K562 (cell line): Measurements from ENCODE around the gene TKTL1. TPM values are rescaled to one million over a fixed set of nuclear protein-coding genes. Genes with fewer than 3 reads are reported as not detected.

Source experiments
- ATAC-seq: fragments of 200-7000 bp; cut with Tn5 transposase; 3 replicates; pipeline ENCODE4 v1.9.1; 2020; ENCODE audit warnings: moderate library complexity
- BruUV-seq: library from RNA; stranded (reverse); fragments of 400-500 nt; replicated peaks from 2 replicates; lab custom pipeline; 2021; lab: Mats Ljungman, UMichigan
- CTCF ChIA-PET: fragments of 300-600 bp; formaldehyde crosslinking; extraction: SDS; loops from one replicate; lab custom pipeline; 2021; ENCODE audit warnings: low intra/inter-chr PET ratio; lab: Yijun Ruan, JAX
- POLR2A ChIA-PET: fragments of 300-600, 350-650 bp; sonication (Branson Sonifier 250); formaldehyde crosslinking; extraction: SDS; loops from one replicate; lab custom pipeline; 2021; ENCODE audit warnings: antibody characterized with exemption, inconsistent platforms; lab: Yijun Ruan, JAX
- DNase-seq, 4 experiments: peaks; one replicate each; pipeline versions ENCODE4 v3.0.0 to v3.0.0-alpha.2; 2011 to 2018; ENCODE audit warnings: low spot score in 3 of 4, mixed read lengths in 3 of 4; ENCODE audit errors: extremely low read depth in 1 of 4
- FAIRE-seq: peaks from 2 replicates; lab custom pipeline; 2011; peaks lifted over from hg19 to GRCh38; lab: Jason Lieb, UNC
- H2AFZ ChIP-seq: 2 replicates; pipeline ENCODE4 v1.6.0; 2011; ENCODE audit warnings: low read depth, low read length, control low read depth, inconsistent platforms
- H3K27ac ChIP-seq: fragments of 200-600 bp; 3 replicates; pipeline ENCODE4 v1.8.0; 2011; ENCODE audit warnings: low read depth, mild to moderate bottlenecking, control low read depth, inconsistent platforms, low read length, moderate library complexity, mixed read lengths; ENCODE audit errors: extremely low read depth
- H3K27me3 ChIP-seq, 2 experiments: fragments of 300-600 bp in 1 of 2; 2 replicates in 1 of 2; 3 replicates in 1 of 2; pipeline versions ENCODE4 v1.6.0 to v1.8.0; 2011; ENCODE audit warnings: inconsistent platforms in 2 of 2, low read length in 2 of 2, mild to moderate bottlenecking in 1 of 2, mixed read lengths in 1 of 2, moderate library complexity in 1 of 2; ENCODE audit not compliant: control insufficient read depth in 2 of 2, insufficient read depth in 2 of 2
- H3K36me3 ChIP-seq: fragments of 300-600 bp; 3 replicates; pipeline ENCODE4 v1.8.0; 2011; ENCODE audit warnings: mild to moderate bottlenecking, low read length, inconsistent platforms; ENCODE audit not compliant: control insufficient read depth, insufficient read depth
- H3K4me1 ChIP-seq, 2 experiments: fragments of 200-600 bp in 1 of 2; replicated peaks in 1 of 2; 2 replicates in 1 of 2; 3 replicates in 1 of 2; pipeline versions ENCODE4 v1.5.1 to v1.8.0; 2011; ENCODE audit warnings: inconsistent platforms in 2 of 2, low read length in 2 of 2, mild to moderate bottlenecking in 1 of 2, mixed read lengths in 1 of 2, moderate library complexity in 1 of 2; ENCODE audit not compliant: control insufficient read depth in 2 of 2, insufficient read depth in 2 of 2
- H3K4me2 ChIP-seq: 2 replicates; pipeline ENCODE4 v1.6.1; 2011; ENCODE audit warnings: low read length, control low read depth, inconsistent platforms, mixed read lengths; ENCODE audit not compliant: insufficient read depth
- H3K4me3 ChIP-seq: fragments of 200-600 bp; sonication (generic), shearing (Covaris generic); 2 replicates; pipeline ENCODE4 v1.5.1; 2016; ENCODE audit warnings: control low read depth, inconsistent platforms
- H3K79me2 ChIP-seq: fragments of 200-600 bp; 3 replicates; pipeline ENCODE4 v1.8.0; 2011; ENCODE audit warnings: low read length, inconsistent platforms; ENCODE audit not compliant: control insufficient read depth, insufficient read depth
- H3K9ac ChIP-seq, 2 experiments: 2 replicates each; pipeline versions ENCODE4 v1.6.0 to v1.6.1; 2011; ENCODE audit warnings: low read depth in 2 of 2, low read length in 2 of 2, control low read depth in 1 of 2, inconsistent platforms in 1 of 2, mild to moderate bottlenecking in 1 of 2, mixed read lengths in 1 of 2; ENCODE audit not compliant: insufficient read depth in 1 of 2
- H3K9me1 ChIP-seq: one replicate; pipeline ENCODE4 v1.6.0; 2011; ENCODE audit warnings: inconsistent platforms, mild to moderate bottlenecking, low read length, moderate library complexity; ENCODE audit not compliant: control insufficient read depth, insufficient read depth
- H3K9me3 ChIP-seq: replicated peaks from 2 replicates; pipeline ENCODE4 v1.5.1; 2011; ENCODE audit warnings: low read depth, low read length, inconsistent platforms; ENCODE audit not compliant: control insufficient read depth, insufficient read depth
- H4K20me1 ChIP-seq: replicated peaks from 2 replicates; pipeline ENCODE4 v1.6.1; 2011; ENCODE audit warnings: low read length, inconsistent platforms, mixed read lengths; ENCODE audit not compliant: control insufficient read depth, insufficient read depth
- ATF1 ChIP-seq, 2 experiments: fragments of 450-650 bp in 1 of 2; IDR thresholded peaks; 2 replicates each; pipeline ENCODE4 v1.6.1; 2016; ENCODE audit warnings: missing compliant biosample characterization in 1 of 2, missing genetic modification characterization in 1 of 2
- FOXA1 ChIP-seq: fragments of 450-650 bp; IDR thresholded peaks from 2 replicates; pipeline ENCODE4 v1.6.1; 2016; ENCODE audit warnings: mild to moderate bottlenecking, borderline replicate concordance
- FOXA3 ChIP-seq, 2 experiments: fragments of 450-650 bp in 1 of 2; sonication (generic) in 1 of 2; formaldehyde crosslinking; IDR thresholded peaks in 1 of 2; conservative IDR thresholded peaks in 1 of 2; 2 replicates each; pipeline versions ENCODE4 v1.4.0 to v1.8.0; 2020 to 2022; ENCODE audit warnings: mild to moderate bottlenecking in 2 of 2, missing genetic modification reagents in 1 of 2
- GABPA ChIP-seq: fragments of 200-800 bp; sonication (Bioruptor generic); conservative IDR thresholded peaks from 2 replicates; pipeline ENCODE4 v1.6.1; 2016; ENCODE audit warnings: low read depth, missing genetic modification characterization, missing compliant biosample characterization
- HDGF ChIP-seq: fragments of 450-650 bp; IDR thresholded peaks from 2 replicates; pipeline ENCODE4 v1.6.1; 2016
- NR1H2 ChIP-seq: sonication (generic); formaldehyde crosslinking; IDR thresholded peaks from 2 replicates; pipeline ENCODE4 v1.4.0; 2020; ENCODE audit warnings: mild to moderate bottlenecking, missing genetic modification reagents
- POLR2G ChIP-seq: fragments of 200-400 bp; formaldehyde crosslinking; IDR thresholded peaks from 2 replicates; pipeline ENCODE4 v1.6.1; 2017; ENCODE audit warnings: low read depth, mild to moderate bottlenecking, antibody characterized with exemption, low read length, moderate library complexity
- ZBTB5 ChIP-seq: fragments of 450-650 bp; IDR thresholded peaks from 2 replicates; pipeline ENCODE4 v1.6.1; 2017; ENCODE audit warnings: antibody characterized with exemption
- WGBS: fragments of 100-300 bp; shearing (Covaris generic); methylation state at CpG from one replicate; pipeline ENCODE4 v1.1.6; 2016; ENCODE audit warnings: low coverage, mixed read lengths; ENCODE audit not compliant: insufficient coverage; ENCODE audit errors: missing lambda C conversion rate; 5-methylcytosine and 5-hydroxymethylcytosine counted together
- in situ Hi-C: fragments of 300-500 bp; cut with MboI; formaldehyde crosslinking; loops from 4 replicates; pipeline ENCODE4 v1.15.0; 2018; ENCODE audit warnings: inconsistent platforms, mixed read lengths
- intact Hi-C: fragments of 100-400 bp; cut with micrococcal nuclease; formaldehyde crosslinking; loops from 2 replicates; pipeline ENCODE4 v1.14.2; 2022
- polyA plus RNA-seq, 8 experiments: library from polyadenylated mRNA; depleted of rRNA in 4 of 8; stranded (reverse) in 5 of 8; unstranded in 3 of 8; fragments of >200 nt; fragmentation: Nextera tagmentation in 2 of 8; fragmentation: Illumina TruSeq in 1 of 8; extraction: Ambion mirVana in 2 of 8; extraction: Trizol in 1 of 8; gene quantifications; 2 replicates each; pipeline versions ENCODE4 v1.2.1 to v1.2.3, GENCODE V29; 2011 to 2014; ENCODE audit warnings: inconsistent platforms in 1 of 8, missing spikeins in 1 of 8
- total RNA-seq, 7 experiments: library from RNA; depleted of rRNA in 6 of 7; stranded (reverse); fragments of >200 nt in 6 of 7; fragmentation: Illumina TruSeq in 2 of 7; extraction: Trizol in 2 of 7; gene quantifications; 2 replicates each; pipeline versions ENCODE4 v1.2.1 to v1.2.3, GENCODE V29; 2011 to 2021; ENCODE audit warnings: low replicate concordance in 1 of 7

The TKTL1 gene
- total and polyA plus RNA-seq, 9 of the 15 experiments (the other 6 are each of a cell fraction or from before 2014, with no cell fraction given) = 0.18 to 0.71 (median 0.38) TPM

DNA sequence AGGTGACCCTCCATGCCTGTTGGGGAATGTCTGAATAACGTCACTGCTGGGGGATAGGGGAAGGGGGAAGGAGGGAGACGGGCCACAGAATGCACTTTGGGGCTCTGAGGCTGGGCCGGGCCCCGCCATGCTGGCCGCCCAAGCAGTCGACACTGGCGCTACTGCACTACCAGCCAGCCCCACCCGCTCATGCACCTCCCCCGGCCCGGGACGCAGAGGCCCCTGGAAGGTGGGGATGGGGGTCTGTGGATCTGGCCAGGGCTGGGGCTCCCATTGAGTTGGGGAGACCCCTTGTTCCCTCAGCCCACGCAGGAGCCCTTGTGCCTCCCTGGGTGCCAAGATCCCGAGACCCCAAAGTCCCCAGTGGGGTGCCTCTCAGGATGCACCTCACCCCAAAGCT, 61.0 kb downstream of the TKTL1 start:
- Histone ChIP-seq H4K20me1 (peaks cover 3% of the 10 kb centered on the region; the same call in 1 of the 2 replicates), H3K79me2 (no peaks in the 10 kb centered on the region), H3K9me3 (no peaks in the 10 kb centered on the region), H3K4me1 (peaks cover 0 to 22% of the 10 kb centered on the region in 2 experiments; a peak in 1 of 5 replicates), H3K4me2 (no peak overlapping the region), H3K9me1 (no peaks in the 10 kb centered on the region), H3K9ac (no peak overlapping the region), H3K4me3 (no peak overlapping the region), H3K27ac (no peak overlapping the region)
- FAIRE-seq (no peak), ATAC-seq (no peak)
- intact Hi-C loops = no loop called here
- no TSS peak for BruUV-seq
- no peak for TF ChIP-seq ATF1 (CRISPR knock-in tag; IDR thresholded peaks at IDR 0.05)
- no peak for TF ChIP-seq ATF1 (tag; IDR thresholded peaks at IDR 0.05)
- TF ChIP-seq HDGF = no peak
- no peak for TF ChIP-seq ZBTB5
- peak; percentile 8; the same call in 1 of the 2 replicates for TF ChIP-seq POLR2G
- TF ChIP-seq FOXA3 (CRISPR knock-in tag; conservative IDR thresholded peaks at IDR 0.05 in 1 of 2, IDR thresholded peaks at IDR 0.05 in 1 of 2) = no peak
- no peak for TF ChIP-seq FOXA1
- no peak for TF ChIP-seq GABPA (tag)
- no peak for TF ChIP-seq NR1H2 (CRISPR knock-in tag)
- TF ChIP-seq, all 486 proteins: peak for 1
- H2AFZ ChIP-seq = no peak overlapping the region
- WGBS = 94% methylated on average over 3 of the region's 13 CpGs
- H3K36me3 ChIP-seq = peaks cover 98% of the 10 kb centered on the region; the same call in 2 of the 3 replicates
- H3K27me3 ChIP-seq = no peaks in the 10 kb centered on the region
- ChIA-PET POLR2A (interaction anchor here (0.7 to 1.8 kb wide), 3 partner anchors 12 to 453 kb away, joined by 4 to 5 read pairs (median 5); no protein-coding TSS in a partner anchor), CTCF (no interaction called here)
- DNase-seq = no peak
- in situ Hi-C loops = no loop called here
